ENCODE results near the gene CHST8. TPM values are rescaled to one million over a fixed set of nuclear protein-coding genes. Genes with fewer than 3 reads are reported as not detected.
A peak's percentile ranks its signal among the peaks of the same experiment; 100 is the strongest.

The CHST8 gene
- total RNA-seq, 1 donor: not detected

DNA sequence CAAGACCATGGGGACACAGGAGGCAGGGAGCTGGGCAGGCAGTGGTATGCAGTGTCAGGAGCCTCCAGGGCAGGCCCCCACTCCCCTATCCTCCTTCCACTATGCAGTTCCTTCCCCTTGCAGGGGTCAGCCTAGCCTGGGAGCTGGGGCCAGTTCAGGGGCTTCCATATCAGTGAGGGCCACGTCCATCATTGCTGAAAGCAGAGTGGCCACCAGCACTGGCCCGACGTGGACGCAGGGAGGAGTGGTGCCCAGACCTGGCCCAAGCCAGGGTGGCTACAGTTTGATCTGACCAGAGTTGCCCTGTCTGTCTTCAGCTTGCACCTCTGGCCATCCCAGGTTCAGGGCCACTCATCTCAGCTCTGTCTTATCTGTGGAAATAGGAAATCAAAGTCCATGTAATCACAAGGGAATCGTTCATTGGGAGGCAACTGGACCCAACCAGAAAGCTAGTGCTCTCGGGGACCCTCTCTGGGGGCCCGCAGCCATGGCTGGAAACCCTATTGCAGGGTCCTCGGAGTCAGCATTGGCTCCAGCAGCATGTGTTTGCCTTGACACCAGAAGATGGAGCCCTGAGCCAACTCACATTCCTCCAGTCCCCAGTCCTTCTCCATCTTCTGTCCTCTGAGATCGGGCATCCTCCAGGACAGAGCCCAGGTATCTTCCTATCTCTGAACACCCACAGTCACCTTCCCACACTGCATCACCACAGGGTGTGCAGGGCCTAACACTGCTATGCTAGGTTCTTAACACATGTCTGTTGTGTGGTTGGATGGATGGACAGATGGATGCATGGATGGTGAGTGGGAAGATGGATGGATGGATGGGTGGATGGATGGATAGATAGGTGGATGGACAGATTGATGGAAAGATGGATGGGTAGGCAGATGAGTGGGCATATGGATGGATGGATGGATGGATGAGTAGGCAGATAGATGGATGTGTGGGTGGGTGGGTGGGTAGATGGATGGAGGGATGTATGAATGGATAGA lies 99.2 kb downstream of the CHST8 start:
- H3K36me3 ChIP-seq (ENCODE audit: insufficient read depth, low read length): no peaks in the 10 kb centered on the region
- H3K9me3 ChIP-seq (ENCODE audit: low read depth, low read length): no peaks in the 10 kb centered on the region
- peak; percentile 74 for DNase-seq (ENCODE audit: insufficient read length, low spot score, missing footprints)
- no peaks in the 10 kb centered on the region for H3K79me2 ChIP-seq (ENCODE audit: insufficient read depth, low read length)
- H3K4me2 ChIP-seq (ENCODE audit: insufficient read depth, low read length): no peak overlapping the region
- no peak overlapping the region for H3K4me3 ChIP-seq (ENCODE audit: insufficient read depth, low read length)
- no peaks in the 10 kb centered on the region for H3K27me3 ChIP-seq (ENCODE audit: insufficient read depth, low read length)
- no peak overlapping the region for H2AFZ ChIP-seq (ENCODE audit: low read length)
- TF ChIP-seq, protein P1, sequence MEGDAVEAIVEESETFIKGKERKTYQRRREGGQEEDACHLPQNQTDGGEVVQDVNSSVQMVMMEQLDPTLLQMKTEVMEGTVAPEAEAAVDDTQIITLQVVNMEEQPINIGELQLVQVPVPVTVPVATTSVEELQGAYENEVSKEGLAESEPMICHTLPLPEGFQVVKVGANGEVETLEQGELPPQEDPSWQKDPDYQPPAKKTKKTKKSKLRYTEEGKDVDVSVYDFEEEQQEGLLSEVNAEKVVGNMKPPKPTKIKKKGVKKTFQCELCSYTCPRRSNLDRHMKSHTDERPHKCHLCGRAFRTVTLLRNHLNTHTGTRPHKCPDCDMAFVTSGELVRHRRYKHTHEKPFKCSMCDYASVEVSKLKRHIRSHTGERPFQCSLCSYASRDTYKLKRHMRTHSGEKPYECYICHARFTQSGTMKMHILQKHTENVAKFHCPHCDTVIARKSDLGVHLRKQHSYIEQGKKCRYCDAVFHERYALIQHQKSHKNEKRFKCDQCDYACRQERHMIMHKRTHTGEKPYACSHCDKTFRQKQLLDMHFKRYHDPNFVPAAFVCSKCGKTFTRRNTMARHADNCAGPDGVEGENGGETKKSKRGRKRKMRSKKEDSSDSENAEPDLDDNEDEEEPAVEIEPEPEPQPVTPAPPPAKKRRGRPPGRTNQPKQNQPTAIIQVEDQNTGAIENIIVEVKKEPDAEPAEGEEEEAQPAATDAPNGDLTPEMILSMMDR (IDR thresholded peaks at IDR 0.05; ENCODE audit: extremely low read depth, low read depth, low read length): no peak
- H3K27ac ChIP-seq (ENCODE audit: low read depth, low read length): no peak overlapping the region
- H4K20me1 ChIP-seq (ENCODE audit: insufficient read depth, low read length): no peaks in the 10 kb centered on the region
- H3K4me1 ChIP-seq (ENCODE audit: insufficient read depth, low read length): no peaks in the 10 kb centered on the region

DNA sequence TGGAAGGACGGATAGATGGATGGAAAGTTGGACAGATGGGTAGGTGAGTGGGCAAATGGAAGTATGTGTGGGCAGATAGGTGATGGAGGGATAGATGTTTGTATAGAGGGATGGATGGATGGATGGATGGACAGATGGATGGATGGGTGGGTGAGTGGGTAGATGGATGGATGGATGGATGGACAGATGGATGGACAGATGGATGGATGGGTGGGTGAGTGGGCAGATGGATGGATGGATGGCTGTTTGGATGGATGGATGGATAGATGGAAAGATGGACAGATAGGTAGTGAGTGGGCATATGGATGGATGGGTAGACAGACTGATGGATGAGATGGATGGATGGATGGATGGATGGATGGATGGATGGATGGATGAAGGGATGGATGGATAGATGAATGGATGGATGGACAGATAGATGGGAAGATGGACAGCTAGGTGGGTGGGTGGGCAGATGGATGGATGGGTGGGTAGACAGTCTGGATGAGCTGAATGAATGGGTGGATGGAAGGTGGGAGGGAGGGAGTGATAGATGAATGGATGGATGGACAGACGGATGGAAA lies 100.1 kb downstream of the CHST8 start:
- no peak overlapping the region for H3K4me2 ChIP-seq (ENCODE audit: insufficient read depth, low read length)
- no peaks in the 10 kb centered on the region for H3K4me1 ChIP-seq (ENCODE audit: insufficient read depth, low read length)
- H4K20me1 ChIP-seq (ENCODE audit: insufficient read depth, low read length): no peaks in the 10 kb centered on the region
- no peaks in the 10 kb centered on the region for H3K36me3 ChIP-seq (ENCODE audit: insufficient read depth, low read length)
- H3K79me2 ChIP-seq (ENCODE audit: insufficient read depth, low read length): no peaks in the 10 kb centered on the region
- no peak overlapping the region for H3K4me3 ChIP-seq (ENCODE audit: insufficient read depth, low read length)
- no peaks in the 10 kb centered on the region for H3K9me3 ChIP-seq (ENCODE audit: low read depth, low read length)
- no peak overlapping the region for H2AFZ ChIP-seq (ENCODE audit: low read length)
- DNase-seq (ENCODE audit: insufficient read length, low spot score, missing footprints): no peak
- TF ChIP-seq, protein P1 (IDR thresholded peaks at IDR 0.05; ENCODE audit: extremely low read depth, low read depth, low read length): no peak
- H3K27me3 ChIP-seq (ENCODE audit: insufficient read depth, low read length): no peaks in the 10 kb centered on the region
- H3K27ac ChIP-seq (ENCODE audit: low read depth, low read length): no peak overlapping the region

DNA sequence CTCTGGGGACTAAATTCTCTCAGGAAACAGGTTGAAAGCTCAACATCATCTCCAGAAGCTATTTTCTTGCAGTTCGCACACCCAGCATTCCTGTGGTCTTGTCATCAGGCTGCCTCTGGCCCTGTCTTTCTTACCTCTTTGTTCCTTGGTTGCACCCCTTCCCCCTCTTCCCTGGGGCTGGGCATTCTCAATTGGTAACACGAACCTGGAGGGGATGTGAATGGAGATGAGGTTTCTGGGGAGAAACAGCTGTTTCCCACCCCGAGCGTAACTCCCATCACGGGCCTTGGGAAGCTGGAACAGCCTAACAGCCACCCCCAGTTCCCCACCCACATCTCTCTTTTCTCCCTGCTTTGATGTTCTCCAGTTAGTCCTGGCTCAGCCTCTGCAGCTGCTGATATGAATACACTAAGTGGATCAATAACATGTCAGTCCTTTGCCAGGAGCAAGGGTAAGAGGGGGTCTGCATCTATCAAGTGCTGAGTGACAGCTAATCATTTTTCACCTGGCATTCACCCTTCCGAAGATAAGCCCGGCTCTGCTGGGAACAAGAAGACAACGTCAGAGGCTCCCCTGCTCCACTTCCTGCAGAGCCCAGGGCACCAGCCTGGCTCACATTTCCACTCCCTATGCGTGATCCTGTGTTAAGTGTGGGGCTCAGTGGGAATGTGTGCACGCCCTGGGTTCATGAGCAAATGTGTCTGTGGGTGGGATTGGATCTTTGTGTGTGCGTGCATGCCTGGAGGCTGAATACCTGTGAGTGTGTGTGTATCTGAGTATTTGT lies 100.9 kb downstream of the CHST8 start:
- no peaks in the 10 kb centered on the region for H4K20me1 ChIP-seq (ENCODE audit: insufficient read depth, low read length)
- TF ChIP-seq, protein P1 (IDR thresholded peaks at IDR 0.05; ENCODE audit: extremely low read depth, low read depth, low read length): no peak
- H2AFZ ChIP-seq (ENCODE audit: low read length): no peak overlapping the region
- H3K36me3 ChIP-seq (ENCODE audit: insufficient read depth, low read length): no peaks in the 10 kb centered on the region
- H3K27ac ChIP-seq (ENCODE audit: low read depth, low read length): no peak overlapping the region
- DNase-seq (ENCODE audit: insufficient read length, low spot score, missing footprints): peak; percentile 49
- no peaks in the 10 kb centered on the region for H3K27me3 ChIP-seq (ENCODE audit: insufficient read depth, low read length)
- no peaks in the 10 kb centered on the region for H3K9me3 ChIP-seq (ENCODE audit: low read depth, low read length)
- H3K79me2 ChIP-seq (ENCODE audit: insufficient read depth, low read length): no peaks in the 10 kb centered on the region
- no peaks in the 10 kb centered on the region for H3K4me1 ChIP-seq (ENCODE audit: insufficient read depth, low read length)
- no peak overlapping the region for H3K4me3 ChIP-seq (ENCODE audit: insufficient read depth, low read length)
- no peak overlapping the region for H3K4me2 ChIP-seq (ENCODE audit: insufficient read depth, low read length)

Measured in osteoblast (primary cell).